GM12878 (cell line): ENCODE results near the gene GRAMD1B. TPM values are rescaled to one million over a fixed set of nuclear protein-coding genes. Genes with fewer than 3 reads are reported as not detected.
A peak's percentile ranks its signal among the peaks of the same experiment; 100 is the strongest.

Experiments used
- ATAC-seq: fragments of 200-7000 bp; cut with Tn5 transposase; 3 replicates; pipeline ENCODE4 v1.9.1; 2020; ENCODE audit warnings: mild to moderate bottlenecking, moderate library complexity
- BruUV-seq: library from RNA; stranded (reverse); fragments of 400-500 nt; replicated peaks from 2 replicates; lab custom pipeline; 2021; lab: Mats Ljungman, UMichigan
- CTCF ChIA-PET: fragments of 300-600 bp; sonication (Branson Sonifier 250); formaldehyde crosslinking; extraction: SDS; loops from one replicate; lab custom pipeline; 2021; ENCODE audit warnings: inconsistent platforms; lab: Yijun Ruan, JAX
- POLR2A ChIA-PET: fragments of 350-600 bp; formaldehyde crosslinking; extraction: SDS; loops from one replicate; lab custom pipeline; 2021; ENCODE audit warnings: inconsistent platforms; lab: Charles Lee
- RAD21 ChIA-PET: fragments of 300-600 bp; sonication (Branson Sonifier 250); formaldehyde crosslinking; loops from one replicate; lab custom pipeline; 2023; ENCODE audit warnings: antibody characterized with exemption; ENCODE audit not compliant: unreplicated experiment; lab: Charles Lee
- SMC1A ChIA-PET: fragments of 300-600 bp; sonication (Branson Sonifier 250); formaldehyde crosslinking; loops from one replicate; lab custom pipeline; 2023; ENCODE audit not compliant: unreplicated experiment, uncharacterized antibody; lab: Charles Lee
- DNase-seq: peaks from one replicate; pipeline ENCODE4 v3.0.0-alpha.2; 2011; ENCODE audit warnings: low read depth, low spot score
- FAIRE-seq: peaks from 3 replicates; lab custom pipeline; 2011; peaks lifted over from hg19 to GRCh38; lab: Jason Lieb, UNC
- H2AFZ ChIP-seq: 2 replicates; pipeline ENCODE4 v1.6.0; 2011; ENCODE audit warnings: low read depth, low read length, control low read depth; ENCODE audit not compliant: control insufficient read depth
- H3K27ac ChIP-seq: 2 replicates; pipeline ENCODE4 v1.5.1; 2011; ENCODE audit warnings: control low read depth; ENCODE audit not compliant: control insufficient read depth, insufficient read depth
- H3K27me3 ChIP-seq, 2 experiments: replicated peaks in 1 of 2; 2 replicates each; pipeline versions ENCODE4 v1.6.0 to v1.6.1; 2011; ENCODE audit warnings: low read length in 1 of 2; ENCODE audit not compliant: control insufficient read depth in 2 of 2, insufficient read depth in 2 of 2
- H3K36me3 ChIP-seq, 2 experiments: 2 replicates each; pipeline ENCODE4 v1.5.1; 2011; ENCODE audit warnings: low read length in 1 of 2; ENCODE audit not compliant: control insufficient read depth in 2 of 2, insufficient read depth in 2 of 2
- H3K4me1 ChIP-seq: 2 replicates; pipeline ENCODE4 v1.6.1; 2011; ENCODE audit warnings: mild to moderate bottlenecking, low read length, moderate library complexity, mixed read lengths; ENCODE audit not compliant: control insufficient read depth, insufficient read depth
- H3K4me2 ChIP-seq: 2 replicates; pipeline ENCODE4 v1.6.0; 2011; ENCODE audit warnings: control low read depth; ENCODE audit not compliant: control insufficient read depth, insufficient read depth
- H3K4me3 ChIP-seq: fragments of 200-600 bp; sonication (generic); 2 replicates; pipeline ENCODE4 v1.5.1; 2016
- H3K79me2 ChIP-seq: 2 replicates; pipeline ENCODE4 v1.6.0; 2011; ENCODE audit warnings: low read length; ENCODE audit not compliant: control insufficient read depth, insufficient read depth
- H3K9ac ChIP-seq: 2 replicates; pipeline ENCODE4 v1.8.0; 2011; ENCODE audit warnings: low read length, control low read depth, mixed read lengths; ENCODE audit not compliant: control insufficient read depth, insufficient read depth
- H3K9me3 ChIP-seq: replicated peaks from 3 replicates; pipeline ENCODE4 v1.5.1; 2011; ENCODE audit warnings: mild to moderate bottlenecking, low read length; ENCODE audit not compliant: control insufficient read depth, insufficient read depth
- H4K20me1 ChIP-seq: 2 replicates; pipeline ENCODE4 v1.6.0; 2011; ENCODE audit not compliant: control insufficient read depth, insufficient read depth
- ETV6 ChIP-seq, 2 experiments: fragments of 450-650 bp in 1 of 2; IDR thresholded peaks in 1 of 2; conservative IDR thresholded peaks in 1 of 2; 2 replicates each; pipeline ENCODE4 v1.6.1; 2014; ENCODE audit warnings: antibody characterized with exemption in 1 of 2, borderline replicate concordance in 1 of 2, low read depth in 1 of 2, mild to moderate bottlenecking in 1 of 2, moderate library complexity in 1 of 2
- HDGF ChIP-seq: fragments of 450-650 bp; IDR thresholded peaks from 2 replicates; pipeline ENCODE4 v1.6.1; 2016; ENCODE audit warnings: antibody characterized with exemption
- IRF5 ChIP-seq: fragments of 450-650 bp; IDR thresholded peaks from 2 replicates; pipeline ENCODE4 v1.6.1; 2017; ENCODE audit warnings: borderline replicate concordance
- MTA3 ChIP-seq: IDR thresholded peaks from 2 replicates; pipeline ENCODE4 v1.6.1; 2012; ENCODE audit warnings: low read length, inconsistent platforms, borderline replicate concordance
- MYC ChIP-seq: IDR thresholded peaks from 2 replicates; pipeline ENCODE4 v1.6.1; 2011; ENCODE audit warnings: mild to moderate bottlenecking, low read length, moderate library complexity, inconsistent platforms; ENCODE audit not compliant: insufficient read depth, insufficient replicate concordance, insufficient read length, severe bottlenecking
- NBN ChIP-seq: fragments of 450-650 bp; IDR thresholded peaks from 2 replicates; pipeline ENCODE4 v1.6.1; 2016
- NFYB ChIP-seq: IDR thresholded peaks from 2 replicates; pipeline ENCODE4 v1.6.1; 2011; ENCODE audit warnings: low read depth, mild to moderate bottlenecking, low read length, improper control_type of control experiment, moderate library complexity; ENCODE audit not compliant: insufficient read depth
- POLR2A ChIP-seq: IDR thresholded peaks from 2 replicates; pipeline ENCODE4 v1.6.1; 2011; ENCODE audit warnings: low read depth, mild to moderate bottlenecking, low read length
- POLR2AphosphoS5 ChIP-seq: IDR thresholded peaks from 2 replicates; pipeline ENCODE4 v1.6.1; 2011; ENCODE audit warnings: mild to moderate bottlenecking, low read length, inconsistent platforms
- POU2F2 ChIP-seq: IDR thresholded peaks from 3 replicates; pipeline ENCODE4 v1.6.1; 2011; ENCODE audit warnings: low read depth, mild to moderate bottlenecking, low read length, borderline replicate concordance
- SKIL ChIP-seq: fragments of 450-650 bp; IDR thresholded peaks from 2 replicates; pipeline ENCODE4 v1.6.1; 2017; ENCODE audit warnings: mild to moderate bottlenecking, low read depth, inconsistent platforms; ENCODE audit not compliant: poor library complexity, severe bottlenecking
- SP1 ChIP-seq: IDR thresholded peaks from one replicate; pipeline ENCODE4 v1.6.1; 2011; ENCODE audit warnings: low read depth, low read length
- SREBF2 ChIP-seq: IDR thresholded peaks from 2 replicates; pipeline ENCODE4 v1.6.1; 2012; ENCODE audit warnings: mild to moderate bottlenecking, low read length
- YBX1 ChIP-seq: fragments of 450-650 bp; IDR thresholded peaks from 2 replicates; pipeline ENCODE4 v1.6.1; 2016; ENCODE audit warnings: antibody characterized with exemption
- ZNF274 ChIP-seq: IDR thresholded peaks from one replicate; pipeline ENCODE4 v1.8.0; 2011; ENCODE audit not compliant: insufficient read length, insufficient read depth
- WGBS: methylation state at CpG from one replicate; pipeline ENCODE4 v1.1.6; 2016; ENCODE audit warnings: low lambda C conversion rate; ENCODE audit not compliant: insufficient replicate concordance, insufficient coverage; ENCODE audit errors: missing lambda C conversion rate; 5-methylcytosine and 5-hydroxymethylcytosine counted together
- in situ Hi-C: fragments of 300-500 bp; cut with MboI; formaldehyde crosslinking; loops from 9 replicates; pipeline ENCODE4 v1.14.3; 2018; ENCODE audit warnings: mixed read lengths
- intact Hi-C: fragments of 100-400 bp; cut with micrococcal nuclease; formaldehyde crosslinking; loops from one replicate; pipeline ENCODE4 v1.14.2; 2022; ENCODE audit not compliant: unreplicated experiment
- polyA plus RNA-seq, 11 experiments: library from polyadenylated mRNA; depleted of rRNA in 4 of 11; unstranded in 6 of 11; stranded (reverse) in 5 of 11; fragments of >200 nt; fragmentation: Nextera tagmentation in 4 of 11; fragmentation: Illumina TruSeq in 1 of 11; extraction: Ambion mirVana in 4 of 11; extraction: Trizol in 1 of 11; gene quantifications; 1 replicate in 1 of 11; 2 replicates in 10 of 11; pipeline versions ENCODE4 v1.2.1 to v1.2.3, GENCODE V29; 2011 to 2016; ENCODE audit warnings: inconsistent platforms in 2 of 11, missing spikeins in 2 of 11, low read depth in 1 of 11
- total RNA-seq, 4 experiments: library from RNA; depleted of rRNA in 3 of 4; stranded (reverse); fragments of >200 nt in 3 of 4; fragmentation: Illumina TruSeq in 1 of 4; extraction: Trizol in 1 of 4; gene quantifications; 2 replicates each; pipeline versions ENCODE4 v1.2.1 to v1.2.3, GENCODE V29; 2013 to 2021
- TF ChIP-seq, protein P1 (sequence below): fragments of 450-650 bp; IDR thresholded peaks from 2 replicates; pipeline ENCODE4 v1.6.1; 2016; ENCODE audit warnings: mild to moderate bottlenecking
- TF ChIP-seq, protein P2 (sequence below): IDR thresholded peaks from 2 replicates; pipeline ENCODE4 v1.6.1; 2012; ENCODE audit warnings: low read depth, low read length, improper control_type of control experiment

Gene GRAMD1B
- total and polyA plus RNA-seq, 10 of the 15 experiments (the other 5 are each of a cell fraction or from before 2014, with no cell fraction given), result 1.9 to 49.1 (median 26.9) TPM

- H3K27me3 ChIP-seq, result no peaks in the 10 kb centered on the region
- FAIRE-seq (no peak), ATAC-seq (peak; percentile 61), DNase-seq (peak; percentile 67)
- H4K20me1 ChIP-seq, result no peaks in the 10 kb centered on the region
- ChIA-PET SMC1A (interaction anchor here (0.7 to 8.1 kb wide), 17 partner anchors 12 to 167 kb away, joined by 3 to 244 read pairs (median 9); partner anchors contain the start of gene GRAMD1B), RAD21 (interaction anchor here (0.7 to 6.7 kb wide), 9 partner anchors 15 to 192 kb away, joined by 3 to 212 read pairs (median 10); no protein-coding TSS in a partner anchor), CTCF (interaction anchor here (0.7 to 13.8 kb wide), 17 partner anchors 8 to 166 kb away, joined by 3 to 349 read pairs (median 14); no protein-coding TSS in a partner anchor), POLR2A (interaction anchor here (0.6 to 1.7 kb wide), 2 partner anchors 24 to 42 kb away, joined by 3 to 5 read pairs; no protein-coding TSS in a partner anchor)
- 45% methylated on average over 10 of the region's 10 CpGs for WGBS
- H3K4me1 ChIP-seq, result peaks cover 55% of the 10 kb centered on the region
- in situ Hi-C loops, result loop anchor here (5.0 kb wide), 2 partner anchors 68 to 107 kb away; no protein-coding TSS in a partner anchor
- peak overlapping the region; percentile 45 for H2AFZ ChIP-seq
- H3K4me3 ChIP-seq, result no peak overlapping the region
- H3K36me3 ChIP-seq, result no peaks in the 10 kb centered on the region
- peaks cover 5% of the 10 kb centered on the region for H3K79me2 ChIP-seq
- H3K9me3 ChIP-seq, result no peaks in the 10 kb centered on the region
- no peak overlapping the region for H3K9ac ChIP-seq
- peak overlapping the region; percentile 13 for H3K27ac ChIP-seq
- BruUV-seq, result no TSS peak
- intact Hi-C loops, result loop anchor here (10.0 kb wide), 1 partner anchor 345 kb away; the partner anchor contains the start of gene HSPA8
- peak overlapping the region; percentile 26 for H3K4me2 ChIP-seq
- no peak for TF ChIP-seq ZNF274
- TF ChIP-seq, protein P1, sequence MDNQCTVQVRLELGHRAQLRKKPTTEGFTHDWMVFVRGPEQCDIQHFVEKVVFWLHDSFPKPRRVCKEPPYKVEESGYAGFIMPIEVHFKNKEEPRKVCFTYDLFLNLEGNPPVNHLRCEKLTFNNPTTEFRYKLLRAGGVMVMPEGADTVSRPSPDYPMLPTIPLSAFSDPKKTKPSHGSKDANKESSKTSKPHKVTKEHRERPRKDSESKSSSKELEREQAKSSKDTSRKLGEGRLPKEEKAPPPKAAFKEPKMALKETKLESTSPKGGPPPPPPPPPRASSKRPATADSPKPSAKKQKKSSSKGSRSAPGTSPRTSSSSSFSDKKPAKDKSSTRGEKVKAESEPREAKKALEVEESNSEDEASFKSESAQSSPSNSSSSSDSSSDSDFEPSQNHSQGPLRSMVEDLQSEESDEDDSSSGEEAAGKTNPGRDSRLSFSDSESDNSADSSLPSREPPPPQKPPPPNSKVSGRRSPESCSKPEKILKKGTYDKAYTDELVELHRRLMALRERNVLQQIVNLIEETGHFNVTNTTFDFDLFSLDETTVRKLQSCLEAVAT, result peak; percentile 63; the same call in 1 of the 2 replicates
- no peak for TF ChIP-seq POU2F2
- TF ChIP-seq SP1, result no peak
- TF ChIP-seq POLR2AphosphoS5, result no peak
- TF ChIP-seq POLR2A, result no peak
- no peak for TF ChIP-seq HDGF
- TF ChIP-seq IRF5, result no peak
- TF ChIP-seq YBX1, result no peak
- TF ChIP-seq SKIL, result peak; percentile 39
- peak; percentile 44; the same call in 1 of the 2 replicates for TF ChIP-seq NBN
- TF ChIP-seq SREBF2, result no peak
- no peak for TF ChIP-seq NFYB
- no peak for TF ChIP-seq ETV6 (conservative IDR thresholded peaks at IDR 0.05 in 1 of 2, IDR thresholded peaks at IDR 0.05 in 1 of 2; ENCODE audit: borderline replicate concordance in 1 of 2, low read depth in 1 of 2)
- TF ChIP-seq, protein P2, sequence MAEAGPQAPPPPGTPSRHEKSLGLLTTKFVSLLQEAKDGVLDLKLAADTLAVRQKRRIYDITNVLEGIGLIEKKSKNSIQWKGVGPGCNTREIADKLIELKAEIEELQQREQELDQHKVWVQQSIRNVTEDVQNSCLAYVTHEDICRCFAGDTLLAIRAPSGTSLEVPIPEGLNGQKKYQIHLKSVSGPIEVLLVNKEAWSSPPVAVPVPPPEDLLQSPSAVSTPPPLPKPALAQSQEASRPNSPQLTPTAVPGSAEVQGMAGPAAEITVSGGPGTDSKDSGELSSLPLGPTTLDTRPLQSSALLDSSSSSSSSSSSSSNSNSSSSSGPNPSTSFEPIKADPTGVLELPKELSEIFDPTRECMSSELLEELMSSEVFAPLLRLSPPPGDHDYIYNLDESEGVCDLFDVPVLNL, result no peak
- no peak for TF ChIP-seq MYC
- TF ChIP-seq MTA3, result no peak
These were observed 20.4 kb upstream of the GRAMD1B start for GRCh38 chr11:123409456-123410217.
